ENCODE results near the gene SURF6.
"Not testable (repeated sequence)": the region's sequence is repeated elsewhere in the genome, so short reads cannot be mapped to it uniquely, and the experiment has no call there.

SURF6 gene

GRCh38 chr9:133321411-133321935 lies 14.5 kb downstream of the SURF6 start:
- no CpG with 5 or more reads among the region's 13 CpGs for WGBS, 2 donors (ENCODE audit: extremely low coverage in 2 of 2, insufficient read length in 2 of 2, insufficient replicate concordance in 1 of 2)
- Histone ChIP-seq H3K27me3 (ENCODE audit: control insufficient read depth in 3 of 3, insufficient read depth in 3 of 3, low read depth in 1 of 3, low read length in 3 of 3) (no peaks in the 10 kb centered on the region), H2BK120ac (ENCODE audit: low read depth, low read length) (no peak overlapping the region), H3K4me2 (ENCODE audit: insufficient read depth, low read length, poor library complexity, severe bottlenecking) (no peak overlapping the region), H3K27ac (replicated peaks; ENCODE audit: low read length) (no peak overlapping the region), H3K4me1 (ENCODE audit: control insufficient read depth in 2 of 2, insufficient read depth in 1 of 2, low read depth in 1 of 2, low read length in 2 of 2) (no peaks in the 10 kb centered on the region), H3K9ac (ENCODE audit: low read depth, low read length, poor library complexity) (no peak overlapping the region), H4K91ac (ENCODE audit: low read depth, low read length, poor library complexity) (no peak overlapping the region), H2BK5ac (ENCODE audit: low read length) (no peak overlapping the region), H3K4me3 (ENCODE audit: low read length in 2 of 2) (no peak overlapping the region), H2AFZ (ENCODE audit: low read length) (no peak overlapping the region), H3K36me3 (replicated peaks in 1 of 2; ENCODE audit: control insufficient read depth in 2 of 2, insufficient read depth in 2 of 2, low read length in 2 of 2) (no peaks in the 10 kb centered on the region), H3K4ac (ENCODE audit: low read length) (no peak overlapping the region), H2BK15ac (ENCODE audit: low read length) (no peak overlapping the region), H3K18ac (ENCODE audit: low read length) (no peak overlapping the region), H3K14ac (ENCODE audit: low read length) (no peak overlapping the region), H2AK5ac (ENCODE audit: low read depth, low read length) (no peak overlapping the region), H3K79me1 (ENCODE audit: low read depth, low read length) (no peaks in the 10 kb centered on the region), H3K23ac (ENCODE audit: low read depth, low read length, poor library complexity) (peak overlapping the region; percentile 25), H2BK12ac (ENCODE audit: low read length) (no peak overlapping the region), H4K8ac (ENCODE audit: low read depth, low read length) (no peak overlapping the region), H3K9me3 (replicated peaks in 1 of 2; ENCODE audit: control insufficient read depth in 2 of 2, insufficient read depth in 1 of 2, low read depth in 1 of 2, low read length in 2 of 2) (peaks cover 6 to 8% of the 10 kb centered on the region in 2 donors)
- no peak for DNase-seq (ENCODE audit: low spot score)

GRCh38 chr9:133320421-133320881 lies 15.5 kb downstream of the SURF6 start:
- H2BK15ac ChIP-seq (ENCODE audit: low read length): no peak overlapping the region
- no peak overlapping the region for H4K8ac ChIP-seq (ENCODE audit: low read depth, low read length)
- no peak overlapping the region for H3K4ac ChIP-seq (ENCODE audit: low read length)
- H2AFZ ChIP-seq (ENCODE audit: low read length): no peak overlapping the region
- no peaks in the 10 kb centered on the region for H3K36me3 ChIP-seq (replicated peaks in 1 of 2; ENCODE audit: control insufficient read depth in 2 of 2, insufficient read depth in 2 of 2, low read length in 2 of 2)
- H3K79me1 ChIP-seq (ENCODE audit: low read depth, low read length): no peaks in the 10 kb centered on the region
- H3K9ac ChIP-seq (ENCODE audit: low read depth, low read length, poor library complexity): no peak overlapping the region
- no peak overlapping the region for H3K14ac ChIP-seq (ENCODE audit: low read length)
- H3K9me3 ChIP-seq (replicated peaks in 1 of 2; ENCODE audit: control insufficient read depth in 2 of 2, insufficient read depth in 1 of 2, low read depth in 1 of 2, low read length in 2 of 2): peaks cover 6 to 8% of the 10 kb centered on the region in 2 donors
- WGBS, 2 donors (ENCODE audit: extremely low coverage in 2 of 2, insufficient read length in 2 of 2, insufficient replicate concordance in 1 of 2): no CpG with 5 or more reads among the region's 13 CpGs
- no peak overlapping the region for H2AK5ac ChIP-seq (ENCODE audit: low read depth, low read length)
- no peak overlapping the region for H3K4me2 ChIP-seq (ENCODE audit: insufficient read depth, low read length, poor library complexity, severe bottlenecking)
- H3K27me3 ChIP-seq (ENCODE audit: control insufficient read depth in 3 of 3, insufficient read depth in 3 of 3, low read depth in 1 of 3, low read length in 3 of 3): no peaks in the 10 kb centered on the region
- H2BK120ac ChIP-seq (ENCODE audit: low read depth, low read length): no peak overlapping the region
- no peak overlapping the region for H2BK5ac ChIP-seq (ENCODE audit: low read length)
- no peak overlapping the region for H2BK12ac ChIP-seq (ENCODE audit: low read length)
- H3K23ac ChIP-seq (ENCODE audit: low read depth, low read length, poor library complexity): no peak overlapping the region
- no peak overlapping the region for H3K4me3 ChIP-seq (ENCODE audit: low read length in 2 of 2)
- no peak overlapping the region for H3K27ac ChIP-seq (replicated peaks; ENCODE audit: low read length)
- no peaks in the 10 kb centered on the region for H3K4me1 ChIP-seq (ENCODE audit: control insufficient read depth in 2 of 2, insufficient read depth in 1 of 2, low read depth in 1 of 2, low read length in 2 of 2)
- no peak overlapping the region for H4K91ac ChIP-seq (ENCODE audit: low read depth, low read length, poor library complexity)
- no peak for DNase-seq (ENCODE audit: low spot score)
- H3K18ac ChIP-seq (ENCODE audit: low read length): no peak overlapping the region

- H2BK120ac ChIP-seq (ENCODE audit: low read depth, low read length); H3K36me3 ChIP-seq (replicated peaks in 1 of 2; ENCODE audit: control insufficient read depth in 2 of 2, insufficient read depth in 2 of 2, low read length in 2 of 2); H3K4me1 ChIP-seq (ENCODE audit: control insufficient read depth in 2 of 2, insufficient read depth in 1 of 2, low read depth in 1 of 2, low read length in 2 of 2); H2AFZ ChIP-seq (ENCODE audit: low read length); H2BK5ac ChIP-seq (ENCODE audit: low read length); H3K23ac ChIP-seq (ENCODE audit: low read depth, low read length, poor library complexity); H4K8ac ChIP-seq (ENCODE audit: low read depth, low read length); DNase-seq (ENCODE audit: low spot score); H3K27ac ChIP-seq (replicated peaks; ENCODE audit: low read length); H3K18ac ChIP-seq (ENCODE audit: low read length); H3K4me3 ChIP-seq (ENCODE audit: low read length in 2 of 2); H3K27me3 ChIP-seq (ENCODE audit: control insufficient read depth in 3 of 3, insufficient read depth in 3 of 3, low read depth in 1 of 3, low read length in 3 of 3); H2BK12ac ChIP-seq (ENCODE audit: low read length); H3K9me3 ChIP-seq (replicated peaks in 1 of 2; ENCODE audit: control insufficient read depth in 2 of 2, insufficient read depth in 1 of 2, low read depth in 1 of 2, low read length in 2 of 2); H3K14ac ChIP-seq (ENCODE audit: low read length); H3K4ac ChIP-seq (ENCODE audit: low read length); H2AK5ac ChIP-seq (ENCODE audit: low read depth, low read length); H3K9ac ChIP-seq (ENCODE audit: low read depth, low read length, poor library complexity); H3K4me2 ChIP-seq (ENCODE audit: insufficient read depth, low read length, poor library complexity, severe bottlenecking); H4K91ac ChIP-seq (ENCODE audit: low read depth, low read length, poor library complexity); H2BK15ac ChIP-seq (ENCODE audit: low read length); H3K79me1 ChIP-seq (ENCODE audit: low read depth, low read length): not testable (repeated sequence)
- WGBS, 2 donors (ENCODE audit: extremely low coverage in 2 of 2, insufficient read length in 2 of 2, insufficient replicate concordance in 1 of 2): no CpG with 5 or more reads among the region's 13 CpGs
These were observed 18.4 kb downstream of the SURF6 start for GRCh38 chr9:133317551-133317950.

GRCh38 chr9:133315997-133316396 lies 20.0 kb downstream of the SURF6 start:
- no CpG with 5 or more reads among the region's 2 CpGs for WGBS, 2 donors (ENCODE audit: extremely low coverage in 2 of 2, insufficient read length in 2 of 2, insufficient replicate concordance in 1 of 2)
- no peak overlapping the region for H3K4me3 ChIP-seq (ENCODE audit: low read length in 2 of 2)
- H3K23ac ChIP-seq (ENCODE audit: low read depth, low read length, poor library complexity): no peak overlapping the region
- H4K8ac ChIP-seq (ENCODE audit: low read depth, low read length): no peak overlapping the region
- H3K4ac ChIP-seq (ENCODE audit: low read length): no peak overlapping the region
- no peak overlapping the region for H2BK5ac ChIP-seq (ENCODE audit: low read length)
- H2AK5ac ChIP-seq (ENCODE audit: low read depth, low read length): no peak overlapping the region
- H2BK15ac ChIP-seq (ENCODE audit: low read length): no peak overlapping the region
- H3K18ac ChIP-seq (ENCODE audit: low read length): no peak overlapping the region
- H3K36me3 ChIP-seq (replicated peaks in 1 of 2; ENCODE audit: control insufficient read depth in 2 of 2, insufficient read depth in 2 of 2, low read length in 2 of 2): no peaks in the 10 kb centered on the region
- no peak overlapping the region for H2BK120ac ChIP-seq (ENCODE audit: low read depth, low read length)
- no peaks in the 10 kb centered on the region for H3K4me1 ChIP-seq (ENCODE audit: control insufficient read depth in 2 of 2, insufficient read depth in 1 of 2, low read depth in 1 of 2, low read length in 2 of 2)
- H3K9me3 ChIP-seq (replicated peaks in 1 of 2; ENCODE audit: control insufficient read depth in 2 of 2, insufficient read depth in 1 of 2, low read depth in 1 of 2, low read length in 2 of 2): no peaks in the 10 kb centered on the region
- no peak overlapping the region for H3K9ac ChIP-seq (ENCODE audit: low read depth, low read length, poor library complexity)
- H4K91ac ChIP-seq (ENCODE audit: low read depth, low read length, poor library complexity): no peak overlapping the region
- H3K27me3 ChIP-seq (ENCODE audit: control insufficient read depth in 3 of 3, insufficient read depth in 3 of 3, low read depth in 1 of 3, low read length in 3 of 3): no peaks in the 10 kb centered on the region
- H3K4me2 ChIP-seq (ENCODE audit: insufficient read depth, low read length, poor library complexity, severe bottlenecking): no peak overlapping the region
- H3K79me1 ChIP-seq (ENCODE audit: low read depth, low read length): no peaks in the 10 kb centered on the region
- H2AFZ ChIP-seq (ENCODE audit: low read length): no peak overlapping the region
- no peak overlapping the region for H3K14ac ChIP-seq (ENCODE audit: low read length)
- DNase-seq (ENCODE audit: low spot score): no peak
- H2BK12ac ChIP-seq (ENCODE audit: low read length): no peak overlapping the region
- H3K27ac ChIP-seq (replicated peaks; ENCODE audit: low read length): no peak overlapping the region

Data from neuronal stem cell (in vitro differentiated cells).